ENCODE results near the gene SLC46A2. TPM values are rescaled to one million over a fixed set of nuclear protein-coding genes. Genes with fewer than 3 reads are reported as not detected.
A peak's percentile ranks its signal among the peaks of the same experiment; 100 is the strongest.

SLC46A2 gene
- total RNA-seq, 2 donors from 2014 or later: not detected

DNA sequence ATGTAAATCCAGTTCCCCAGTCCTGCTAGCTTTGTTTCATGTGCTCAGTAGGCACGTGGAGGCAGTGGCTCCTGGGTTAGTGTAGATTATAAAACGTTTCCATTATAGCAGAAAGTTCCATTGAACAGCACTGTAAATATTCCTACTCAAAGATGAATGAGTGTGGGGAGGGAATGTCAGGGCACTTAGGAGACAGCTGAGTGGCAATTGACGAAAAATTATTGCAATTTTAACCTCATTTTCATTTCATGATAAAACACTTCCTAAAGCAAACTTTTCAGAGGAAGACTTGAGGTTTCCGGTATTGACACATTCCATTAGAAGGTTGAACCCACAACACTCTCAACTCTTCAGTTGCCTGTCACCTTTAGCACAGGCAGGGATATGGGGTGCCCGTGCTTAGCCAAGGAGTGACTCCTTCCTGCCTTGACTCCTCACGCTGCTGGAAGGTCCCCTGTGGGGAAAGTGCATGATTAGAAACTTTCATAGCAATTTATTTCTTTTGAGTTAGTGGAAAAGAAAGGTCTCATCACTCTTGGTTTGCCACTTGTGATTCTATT lies 41.2 kb downstream of the SLC46A2 start:
- no peak for DNase-seq
- Mint-ChIP-seq H3K9me3 (no peaks in the 10 kb centered on the region), H3K4me1 (peaks cover 12% of the 10 kb centered on the region), H3K4me3 (no peak overlapping the region), H3K27ac (no peak overlapping the region), H3K27me3 (ENCODE audit: insufficient read depth) (no peaks in the 10 kb centered on the region), H3K36me3 (ENCODE audit: low read depth) (peaks cover 23% of the 10 kb centered on the region)
- no peak overlapping the region for H3K4me3 ChIP-seq (ENCODE audit: low read length)
- TF ChIP-seq, protein P1, sequence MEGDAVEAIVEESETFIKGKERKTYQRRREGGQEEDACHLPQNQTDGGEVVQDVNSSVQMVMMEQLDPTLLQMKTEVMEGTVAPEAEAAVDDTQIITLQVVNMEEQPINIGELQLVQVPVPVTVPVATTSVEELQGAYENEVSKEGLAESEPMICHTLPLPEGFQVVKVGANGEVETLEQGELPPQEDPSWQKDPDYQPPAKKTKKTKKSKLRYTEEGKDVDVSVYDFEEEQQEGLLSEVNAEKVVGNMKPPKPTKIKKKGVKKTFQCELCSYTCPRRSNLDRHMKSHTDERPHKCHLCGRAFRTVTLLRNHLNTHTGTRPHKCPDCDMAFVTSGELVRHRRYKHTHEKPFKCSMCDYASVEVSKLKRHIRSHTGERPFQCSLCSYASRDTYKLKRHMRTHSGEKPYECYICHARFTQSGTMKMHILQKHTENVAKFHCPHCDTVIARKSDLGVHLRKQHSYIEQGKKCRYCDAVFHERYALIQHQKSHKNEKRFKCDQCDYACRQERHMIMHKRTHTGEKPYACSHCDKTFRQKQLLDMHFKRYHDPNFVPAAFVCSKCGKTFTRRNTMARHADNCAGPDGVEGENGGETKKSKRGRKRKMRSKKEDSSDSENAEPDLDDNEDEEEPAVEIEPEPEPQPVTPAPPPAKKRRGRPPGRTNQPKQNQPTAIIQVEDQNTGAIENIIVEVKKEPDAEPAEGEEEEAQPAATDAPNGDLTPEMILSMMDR (conservative IDR thresholded peaks at IDR 0.05): no peak
- H3K27ac ChIP-seq (ENCODE audit: low read depth, low read length): no peak overlapping the region
- H3K9me3 ChIP-seq (ENCODE audit: control insufficient read depth, low read length): no peaks in the 10 kb centered on the region
- H3K27me3 ChIP-seq (ENCODE audit: control insufficient read depth, insufficient read depth, low read length, poor library complexity, severe bottlenecking): no peaks in the 10 kb centered on the region
- no peak overlapping the region for H3K9ac ChIP-seq (ENCODE audit: extremely low read depth, low read length, poor library complexity, severe bottlenecking)
- 84 to 96% methylated on average over 3 to 6 of the region's 6 CpGs for WGBS, 2 experiments (ENCODE audit: insufficient coverage in 1 of 2, insufficient read length in 1 of 2)
- peaks cover 6% of the 10 kb centered on the region for H3K36me3 ChIP-seq (ENCODE audit: control insufficient read depth, insufficient read depth, low read length)
- peaks cover 6% of the 10 kb centered on the region for H3K4me1 ChIP-seq (ENCODE audit: control insufficient read depth, insufficient read depth, low read length)

DNA sequence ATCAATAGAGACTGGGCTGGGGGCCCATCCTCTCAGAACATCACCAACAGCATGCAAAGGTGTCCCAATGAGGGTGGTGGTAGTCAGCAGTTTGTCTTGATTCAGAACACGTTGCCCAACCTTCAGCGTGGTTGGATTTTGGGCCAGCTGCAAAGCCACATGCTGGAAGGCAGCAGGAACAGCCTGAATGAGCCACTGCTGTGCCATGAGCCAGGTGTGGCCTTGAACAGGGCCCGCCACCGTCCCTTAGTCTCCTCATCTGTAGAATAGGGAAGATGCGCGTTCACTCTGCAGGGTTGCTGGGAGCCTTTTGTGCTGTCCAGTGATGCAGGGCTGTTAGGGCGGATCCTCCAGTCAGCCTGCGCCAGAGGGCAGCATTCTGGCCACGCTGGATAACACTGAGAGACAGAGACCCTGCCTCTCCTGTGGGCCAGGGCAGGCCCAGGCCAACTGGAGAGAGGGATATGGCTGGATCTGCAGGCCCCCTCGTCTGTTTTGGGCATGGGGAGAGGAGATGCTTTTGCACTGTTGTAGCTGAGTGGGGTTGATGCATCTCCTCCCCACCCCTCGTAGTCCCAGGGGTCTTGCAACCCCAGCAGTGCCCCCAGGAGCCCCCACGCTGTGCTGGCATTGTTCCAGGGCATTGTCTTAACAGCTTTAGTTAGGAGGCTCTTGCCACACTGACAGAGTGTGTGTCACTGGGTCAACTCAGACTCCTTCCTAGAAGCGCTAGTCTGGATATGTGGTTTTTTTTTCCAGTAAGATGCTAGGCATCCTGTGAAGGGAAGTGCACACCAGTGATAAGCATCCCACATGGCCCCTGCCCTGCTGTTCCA lies 42.1 kb downstream of the SLC46A2 start:
- H3K9ac ChIP-seq (ENCODE audit: extremely low read depth, low read length, poor library complexity, severe bottlenecking): no peak overlapping the region
- no peak overlapping the region for H3K4me3 ChIP-seq (ENCODE audit: low read length)
- WGBS, 2 experiments (ENCODE audit: insufficient coverage in 1 of 2, insufficient read length in 1 of 2): 87% methylated on average over 10 to 13 of the region's 13 CpGs
- H3K27me3 ChIP-seq (ENCODE audit: control insufficient read depth, insufficient read depth, low read length, poor library complexity, severe bottlenecking): no peaks in the 10 kb centered on the region
- Mint-ChIP-seq H3K27me3 (ENCODE audit: insufficient read depth) (no peaks in the 10 kb centered on the region), H3K36me3 (ENCODE audit: low read depth) (peaks cover 18% of the 10 kb centered on the region), H3K4me3 (no peak overlapping the region), H3K4me1 (peaks cover 12% of the 10 kb centered on the region), H3K27ac (no peak overlapping the region), H3K9me3 (no peaks in the 10 kb centered on the region)
- H3K36me3 ChIP-seq (ENCODE audit: control insufficient read depth, insufficient read depth, low read length): peaks cover 6% of the 10 kb centered on the region
- H3K9me3 ChIP-seq (ENCODE audit: control insufficient read depth, low read length): no peaks in the 10 kb centered on the region
- TF ChIP-seq, protein P1 (conservative IDR thresholded peaks at IDR 0.05): peak; percentile 32
- H3K4me1 ChIP-seq (ENCODE audit: control insufficient read depth, insufficient read depth, low read length): peaks cover 6% of the 10 kb centered on the region
- H3K27ac ChIP-seq (ENCODE audit: low read depth, low read length): peak overlapping the region; percentile 24
- DNase-seq: peak; percentile 54

DNA sequence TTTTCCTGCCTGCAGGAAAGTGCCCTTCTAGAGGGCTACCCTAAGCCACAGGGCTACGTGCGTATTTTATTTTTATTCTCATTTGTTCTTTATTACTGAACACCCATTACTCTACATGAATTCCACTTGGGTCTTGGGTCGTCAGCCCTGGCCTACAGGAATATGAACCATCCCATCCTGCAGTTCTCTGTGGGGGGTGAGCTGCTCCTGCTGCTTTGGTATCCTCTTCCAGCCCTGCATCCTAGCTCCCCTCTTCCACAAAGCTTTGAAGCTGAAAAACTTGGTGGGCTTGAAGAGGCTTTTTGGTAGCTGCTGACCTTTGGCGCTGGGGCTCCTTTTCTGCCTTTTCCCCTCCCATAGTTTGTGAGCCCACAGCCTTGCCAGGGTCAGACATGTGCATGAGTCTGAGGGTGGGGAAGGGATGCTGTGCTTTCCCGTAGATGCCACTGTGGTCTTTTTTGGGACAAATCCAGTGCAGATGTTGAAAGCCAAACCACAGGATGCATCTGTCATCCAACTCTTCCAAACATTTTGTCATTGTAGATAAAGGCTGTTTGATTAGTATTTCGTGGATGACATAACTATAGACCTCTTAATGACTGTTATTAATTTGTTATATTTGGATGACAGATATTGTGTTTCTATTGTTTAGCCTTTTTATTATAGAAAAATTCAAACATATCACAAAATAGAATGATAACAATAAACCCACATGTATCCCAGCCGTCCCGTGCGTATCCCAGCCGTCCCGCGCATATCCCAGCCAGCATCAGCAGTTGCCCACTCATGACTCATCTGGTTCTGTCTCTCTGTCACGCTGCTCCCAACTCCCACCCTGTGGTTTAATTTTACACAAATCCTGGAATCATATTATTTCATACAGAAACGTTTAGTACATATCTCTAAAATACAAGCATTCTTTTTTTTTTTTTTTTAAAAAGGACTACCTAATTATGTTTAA lies 43.9 kb downstream of the SLC46A2 start:
- no peak overlapping the region for H3K4me3 Mint-ChIP-seq
- Histone ChIP-seq H3K9me3 (ENCODE audit: control insufficient read depth, low read length) (no peaks in the 10 kb centered on the region), H3K4me3 (ENCODE audit: low read length) (no peak overlapping the region), H3K4me1 (ENCODE audit: control insufficient read depth, insufficient read depth, low read length) (peaks cover 6% of the 10 kb centered on the region), H3K27me3 (ENCODE audit: control insufficient read depth, insufficient read depth, low read length, poor library complexity, severe bottlenecking) (no peaks in the 10 kb centered on the region), H3K9ac (ENCODE audit: extremely low read depth, low read length, poor library complexity, severe bottlenecking) (no peak overlapping the region), H3K27ac (ENCODE audit: low read depth, low read length) (no peak overlapping the region), H3K36me3 (ENCODE audit: control insufficient read depth, insufficient read depth, low read length) (no peaks in the 10 kb centered on the region)
- no peaks in the 10 kb centered on the region for H3K9me3 Mint-ChIP-seq
- peak; percentile 52 for DNase-seq
- 82 to 93% methylated on average over 5 to 13 of the region's 14 CpGs for WGBS, 2 experiments (ENCODE audit: insufficient coverage in 1 of 2, insufficient read length in 1 of 2)
- TF ChIP-seq, protein P1 (conservative IDR thresholded peaks at IDR 0.05): no peak
- no peak overlapping the region for H3K27ac Mint-ChIP-seq
- peaks cover 9% of the 10 kb centered on the region for H3K36me3 Mint-ChIP-seq (ENCODE audit: low read depth)
- peaks cover 12% of the 10 kb centered on the region for H3K4me1 Mint-ChIP-seq
- H3K27me3 Mint-ChIP-seq (ENCODE audit: insufficient read depth): no peaks in the 10 kb centered on the region
